SKM-1 treated with dmso at 0.1 percent for 144 hours (cell line): ENCODE data around the gene PPP1R3F.

Experiments
- DNase-seq: peaks from one replicate; lab custom pipeline; 2025; ENCODE audit not compliant: unreplicated experiment; lab: John Stamatoyannopoulos, UW

The PPP1R3F gene, protein sequence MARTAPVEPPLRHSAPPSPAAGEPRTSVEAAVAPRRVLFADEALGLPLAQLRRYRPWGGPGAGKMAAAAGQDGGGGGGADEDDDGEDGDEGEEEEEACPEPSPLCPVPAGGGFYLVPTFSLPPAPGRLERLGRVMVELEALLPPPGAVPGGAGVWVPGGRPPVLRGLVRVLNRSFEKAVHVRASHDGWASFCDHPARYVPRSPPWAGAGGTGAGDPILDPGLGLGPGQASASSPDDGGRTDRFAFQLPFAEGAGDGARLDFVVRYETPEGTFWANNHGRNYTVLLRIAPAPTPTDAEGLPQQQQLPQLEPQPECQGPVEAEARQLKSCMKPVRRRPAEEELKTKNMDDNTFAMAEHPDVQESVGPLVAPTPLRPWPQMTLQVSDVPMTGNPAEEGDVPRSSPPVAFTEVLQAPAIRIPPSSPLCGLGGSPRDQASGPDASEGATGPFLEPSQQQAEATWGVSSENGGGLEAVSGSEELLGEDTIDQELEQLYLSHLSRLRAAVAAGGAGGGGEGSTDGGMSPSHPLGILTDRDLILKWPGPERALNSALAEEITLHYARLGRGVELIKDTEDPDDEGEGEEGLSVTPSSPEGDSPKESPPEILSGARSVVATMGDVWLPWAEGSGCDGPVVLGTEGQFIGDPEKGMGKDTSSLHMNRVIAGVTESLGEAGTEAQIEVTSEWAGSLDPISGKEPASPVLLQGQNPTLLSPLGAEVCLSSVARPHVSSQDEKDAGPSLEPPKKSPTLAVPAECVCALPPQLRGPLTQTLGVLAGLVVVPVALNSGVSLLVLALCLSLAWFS

DNA sequence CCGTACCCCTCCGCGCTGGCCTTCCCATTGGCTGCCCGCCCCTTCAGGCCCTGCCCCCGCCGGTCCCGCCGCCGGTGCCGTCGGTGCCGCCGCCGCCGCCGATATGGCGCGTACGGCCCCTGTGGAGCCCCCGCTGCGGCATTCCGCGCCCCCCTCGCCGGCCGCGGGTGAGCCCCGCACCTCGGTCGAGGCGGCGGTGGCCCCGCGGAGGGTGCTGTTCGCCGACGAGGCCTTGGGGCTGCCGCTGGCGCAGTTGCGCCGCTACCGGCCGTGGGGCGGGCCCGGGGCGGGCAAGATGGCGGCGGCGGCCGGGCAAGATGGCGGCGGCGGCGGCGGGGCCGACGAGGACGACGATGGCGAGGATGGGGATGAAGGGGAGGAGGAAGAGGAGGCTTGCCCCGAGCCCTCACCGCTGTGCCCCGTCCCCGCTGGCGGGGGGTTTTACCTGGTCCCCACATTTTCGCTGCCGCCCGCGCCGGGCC, at the start of gene PPP1R3F:
TSS of gene PPP1R3F (plus strand) at position 27 of the 482 bp plus-strand sequence. CDS start at position 104, 77 bp downstream.
- DNase-seq = no peak

DNA sequence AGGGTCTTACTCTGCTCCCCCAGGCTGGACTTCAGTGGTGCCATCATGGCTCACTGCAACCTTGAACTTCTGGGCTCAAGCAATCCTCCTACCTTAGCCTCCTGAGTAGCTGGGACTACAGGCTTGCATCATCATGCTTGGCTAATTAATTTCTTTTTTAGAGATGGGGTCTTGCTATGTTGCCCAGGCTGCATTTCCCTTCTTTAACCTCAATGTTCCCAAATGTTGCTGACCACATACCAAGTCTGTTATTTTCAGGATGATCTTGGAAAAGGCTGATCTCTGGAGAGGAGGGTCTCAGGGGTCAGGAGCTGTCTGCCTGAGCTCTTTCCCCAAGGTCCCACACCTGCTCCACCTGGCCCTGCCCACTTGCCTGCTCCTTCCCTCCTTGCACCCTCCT, 49.5 kb upstream of the PPP1R3F start:
- no peak for DNase-seq

DNA sequence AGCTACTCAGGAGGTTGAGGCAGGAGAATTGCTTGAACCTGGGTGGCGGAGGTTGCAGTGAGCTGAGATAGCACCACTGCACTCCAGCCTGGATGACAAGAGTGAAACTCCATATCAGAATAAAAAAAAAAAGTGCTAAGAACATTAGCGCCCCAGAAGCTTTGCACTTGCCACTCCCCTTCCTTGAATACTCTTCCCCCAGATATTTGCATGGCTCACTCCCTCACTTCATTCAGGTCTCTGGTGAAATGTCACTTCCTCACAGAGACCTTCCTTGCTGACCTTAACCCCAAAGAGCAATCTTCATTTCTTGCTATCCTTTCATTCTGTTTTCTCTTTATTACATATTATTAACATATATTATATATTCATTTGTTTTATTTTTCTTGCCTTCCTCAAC, 47.7 kb upstream of the PPP1R3F start:
- no peak for DNase-seq

DNA sequence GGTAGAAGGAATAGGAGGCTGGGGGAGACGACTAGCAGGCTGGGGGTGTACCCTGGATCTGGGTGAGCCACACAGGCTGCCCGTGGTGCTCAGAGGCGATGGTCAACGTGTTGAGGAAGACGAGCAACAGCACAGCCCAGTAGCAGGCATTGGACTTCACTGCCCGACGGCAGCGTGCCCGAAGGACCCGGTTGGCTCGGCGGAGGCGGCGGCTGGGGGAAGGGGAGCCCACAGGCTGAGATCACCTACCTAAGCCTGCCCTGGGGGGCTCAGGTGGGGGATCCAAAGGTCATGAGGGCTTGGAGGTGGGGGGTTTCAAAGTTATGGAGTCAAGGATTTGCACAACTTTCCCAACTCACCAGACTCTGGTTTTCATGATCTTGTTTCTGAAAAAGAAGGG, 43.7 kb upstream of the PPP1R3F start:
- no peak for DNase-seq

DNA sequence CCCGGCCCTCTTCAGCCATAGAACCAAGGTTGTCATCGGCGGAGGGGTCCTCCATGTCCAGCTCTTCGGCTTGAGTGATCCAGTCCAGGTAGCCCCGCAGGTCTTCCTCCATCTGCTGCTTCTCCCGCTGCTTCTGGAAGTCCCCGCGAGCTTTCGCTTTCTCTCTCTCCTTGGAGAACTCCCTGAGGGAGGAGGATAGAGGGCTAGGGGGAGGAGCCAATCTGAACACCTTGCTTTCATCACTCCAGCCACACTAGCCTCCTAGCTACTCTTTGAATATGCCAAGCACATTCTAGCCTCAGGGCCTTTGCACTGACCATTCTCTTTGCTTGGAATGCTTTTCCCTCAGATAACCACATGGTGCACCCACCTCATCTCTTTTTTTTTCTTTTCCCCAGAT, 42.6 kb upstream of the PPP1R3F start:
- no peak for DNase-seq

DNA sequence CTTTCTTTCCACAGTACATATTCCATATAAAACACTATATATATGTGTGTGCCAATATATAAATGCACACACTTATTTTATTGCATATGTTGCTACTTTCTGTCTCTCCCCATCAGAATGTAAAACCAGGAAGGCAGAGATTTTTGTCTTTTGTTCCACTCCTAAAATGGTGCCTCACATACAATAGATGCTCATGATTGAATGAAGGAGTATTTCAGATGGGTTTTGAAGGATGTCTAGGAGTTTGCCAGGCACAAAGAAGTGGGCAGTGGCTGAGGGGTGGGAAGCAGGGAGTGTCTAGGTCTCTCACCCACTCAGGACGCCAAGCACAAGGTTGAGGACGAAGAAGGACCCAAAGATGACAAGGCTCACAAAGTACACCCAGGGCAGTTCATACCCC, 41.9 kb upstream of the PPP1R3F start:
- no peak for DNase-seq

DNA sequence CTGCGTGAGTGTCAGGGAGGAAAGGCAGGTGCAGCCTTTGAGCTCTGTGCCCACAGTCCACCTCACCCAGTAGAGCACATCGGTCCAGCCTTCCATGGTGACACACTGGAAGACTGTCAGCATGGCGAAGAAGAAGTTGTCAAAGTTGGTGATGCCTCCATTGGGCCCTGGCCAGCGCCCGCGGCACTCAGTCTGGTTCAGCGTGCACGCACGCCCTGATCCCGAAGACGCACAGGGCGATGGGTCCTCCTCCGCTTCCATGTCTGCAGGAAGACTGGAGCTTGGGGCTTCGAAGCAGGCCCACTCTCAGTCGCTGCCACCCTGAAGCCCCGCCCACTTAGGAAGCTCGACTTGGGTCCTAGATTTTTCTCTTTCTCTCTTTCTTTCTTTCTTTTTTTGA, 41.4 kb upstream of the PPP1R3F start:
- no peak for DNase-seq

DNA sequence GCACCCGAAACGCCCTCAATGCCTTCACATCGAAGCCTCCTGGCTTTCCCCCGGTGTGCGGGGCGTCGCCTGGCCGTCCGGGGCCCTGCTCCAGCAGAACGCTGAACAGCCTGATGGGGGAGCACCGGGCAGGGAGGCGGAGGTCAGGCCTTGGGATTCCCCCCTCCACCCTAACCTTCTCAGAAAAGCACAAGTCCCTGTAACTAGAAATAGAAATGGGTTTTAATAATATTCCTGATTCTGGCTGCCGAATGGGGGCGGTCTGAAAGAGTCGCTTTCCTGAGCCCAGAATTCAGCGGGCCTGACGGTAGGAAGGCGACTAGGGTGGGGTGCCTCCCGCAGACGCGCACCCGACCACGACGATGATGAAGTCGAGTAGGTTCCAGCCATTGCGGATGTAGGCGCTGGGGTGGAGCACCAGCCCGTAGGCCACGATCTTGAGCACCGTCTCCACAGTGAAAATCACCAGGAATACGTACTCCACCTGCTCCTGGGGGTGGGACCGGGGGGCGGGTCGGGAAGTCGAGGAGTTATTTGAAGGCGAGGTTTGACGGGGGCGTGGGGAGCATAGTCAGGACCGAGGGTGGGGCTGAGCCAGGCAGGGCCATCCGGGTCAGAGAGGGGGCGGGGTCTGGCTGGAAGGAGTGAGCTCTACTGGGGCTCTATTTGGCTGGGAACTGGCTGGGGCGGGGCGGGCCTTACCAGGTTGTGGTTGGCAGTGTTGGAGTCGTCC, 38.9 kb upstream of the PPP1R3F start:
- no peak for DNase-seq

DNA sequence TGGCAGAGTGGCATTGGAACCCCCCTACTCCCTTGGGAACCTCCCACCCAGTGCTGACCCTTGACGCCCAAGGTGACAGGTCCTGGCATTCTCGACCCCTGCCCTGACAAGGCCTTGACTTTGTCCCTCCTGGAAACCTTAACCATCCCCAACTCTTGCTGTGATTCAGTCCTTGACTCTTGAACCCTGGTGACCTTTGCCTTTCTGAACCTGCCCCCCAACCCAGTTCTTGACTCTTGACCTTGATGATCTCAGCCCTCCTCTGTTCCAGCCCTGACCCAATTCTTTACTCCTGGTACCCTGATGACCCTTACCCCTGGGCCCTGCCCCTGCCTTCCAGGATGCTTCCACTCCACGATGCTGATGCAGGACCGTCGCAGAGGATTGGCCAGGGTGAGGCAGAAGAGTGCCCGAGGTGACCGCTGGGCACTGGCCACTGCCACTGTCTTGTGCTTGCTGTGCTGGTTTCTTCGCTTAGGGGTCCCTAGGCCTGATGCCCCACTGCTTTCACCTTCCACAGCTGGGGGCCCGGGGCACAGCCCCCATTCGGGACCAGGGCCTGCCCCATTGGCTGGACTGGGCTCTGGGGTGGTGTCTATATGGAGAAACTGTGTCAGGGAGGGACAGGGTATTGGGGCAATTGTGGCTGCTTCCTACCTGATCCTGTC, 38.1 kb upstream of the PPP1R3F start:
- no peak for DNase-seq

DNA sequence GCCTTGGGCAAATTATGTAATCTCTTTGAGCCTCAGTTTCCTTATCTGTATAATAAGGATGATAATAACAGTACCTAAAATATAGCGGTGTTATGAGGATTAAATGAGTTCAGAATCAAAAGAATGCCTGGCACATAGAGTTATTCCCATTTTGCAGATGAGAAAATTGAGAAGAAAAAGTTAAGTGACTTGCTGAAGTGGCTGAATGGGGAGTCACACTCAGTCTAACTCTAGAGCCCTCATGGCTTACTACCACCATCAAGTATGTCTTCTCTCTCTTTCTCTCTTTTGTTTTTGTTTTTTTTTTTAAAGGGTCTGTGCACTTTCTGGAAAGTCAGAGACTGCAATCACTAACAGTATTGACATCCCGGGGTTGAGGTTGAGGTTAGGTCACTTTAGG, 37.1 kb upstream of the PPP1R3F start:
- no peak for DNase-seq

DNA sequence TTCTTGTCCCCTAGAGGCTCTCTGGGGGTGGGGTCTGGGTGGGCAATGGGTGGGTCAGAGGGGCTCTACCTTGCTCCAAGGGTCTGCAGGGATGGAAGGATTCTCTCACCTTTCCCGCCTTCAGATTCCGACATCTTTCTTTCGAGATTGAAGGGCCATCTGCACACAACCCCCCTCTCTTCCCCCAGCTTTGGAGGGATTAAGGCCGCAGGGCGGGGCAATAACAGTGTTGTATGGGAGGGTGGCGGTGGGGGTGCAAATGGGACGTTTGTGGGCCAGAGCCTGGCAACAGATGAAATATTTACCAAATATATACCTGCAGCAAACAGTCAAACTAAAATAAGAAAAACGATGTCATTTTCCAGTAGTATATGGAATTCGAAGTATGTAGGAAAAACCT, 36.4 kb upstream of the PPP1R3F start, which contains the start of gene CACNA1F:
TSS of gene CACNA1F (minus strand) at position 165 of the 400 bp plus-strand sequence. CDS start at position 134, 31 bp downstream.
- no peak for DNase-seq

DNA sequence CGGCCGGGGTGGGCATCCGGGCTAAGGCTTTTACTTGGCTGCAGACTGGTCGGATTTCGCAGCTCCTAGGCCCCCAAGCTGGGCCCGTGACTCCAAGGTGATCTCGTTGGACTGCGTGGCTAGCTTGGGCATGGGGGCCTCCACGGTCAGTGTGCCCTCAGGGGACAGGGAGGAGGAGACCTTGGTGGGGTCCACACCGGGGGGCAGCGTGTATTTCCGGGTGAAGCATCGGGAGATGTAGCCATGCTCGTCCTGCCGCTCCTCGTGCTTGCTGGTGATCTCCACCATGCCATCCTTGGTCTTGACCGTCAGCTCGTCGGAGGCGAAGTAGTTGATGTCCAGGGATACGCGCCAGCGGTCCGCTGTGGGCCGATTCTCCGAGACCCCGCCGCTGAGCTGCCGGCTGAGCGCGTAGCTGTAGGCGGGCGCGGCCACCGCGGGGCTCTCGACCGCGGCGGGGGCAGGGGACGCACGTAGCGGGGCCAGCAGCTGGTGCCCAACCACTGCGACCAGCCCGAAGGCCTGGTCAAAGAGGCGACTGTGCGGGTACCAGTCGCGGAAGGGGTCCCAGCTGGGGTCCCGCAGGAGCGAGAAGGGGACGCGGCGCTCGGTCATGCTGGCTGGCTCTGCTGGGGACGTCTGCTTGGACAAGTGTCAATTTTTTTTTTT, 35.6 kb upstream of the PPP1R3F start:
- DNase-seq = no peak

DNA sequence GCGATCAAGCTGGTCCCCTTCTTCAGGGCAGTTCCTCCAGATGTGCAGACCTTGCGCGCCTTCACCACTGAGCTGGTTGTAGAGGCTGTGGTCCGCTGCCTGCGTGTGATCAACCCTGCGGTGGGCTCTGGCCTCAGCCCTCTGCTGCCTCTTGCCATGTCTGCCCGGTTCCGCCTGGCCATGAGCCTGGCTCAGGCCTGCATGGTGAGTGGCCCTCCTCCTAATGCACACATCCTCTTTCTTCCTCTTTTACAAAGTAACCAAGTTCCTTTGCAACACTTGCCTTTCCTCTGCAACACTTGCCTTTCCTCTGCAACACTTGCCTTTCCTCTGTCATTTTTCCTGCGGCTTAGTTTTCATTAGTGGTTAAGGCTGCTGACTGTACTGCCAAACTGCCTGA, 32.5 kb upstream of the PPP1R3F start:
- peak; percentile 84 for DNase-seq

DNA sequence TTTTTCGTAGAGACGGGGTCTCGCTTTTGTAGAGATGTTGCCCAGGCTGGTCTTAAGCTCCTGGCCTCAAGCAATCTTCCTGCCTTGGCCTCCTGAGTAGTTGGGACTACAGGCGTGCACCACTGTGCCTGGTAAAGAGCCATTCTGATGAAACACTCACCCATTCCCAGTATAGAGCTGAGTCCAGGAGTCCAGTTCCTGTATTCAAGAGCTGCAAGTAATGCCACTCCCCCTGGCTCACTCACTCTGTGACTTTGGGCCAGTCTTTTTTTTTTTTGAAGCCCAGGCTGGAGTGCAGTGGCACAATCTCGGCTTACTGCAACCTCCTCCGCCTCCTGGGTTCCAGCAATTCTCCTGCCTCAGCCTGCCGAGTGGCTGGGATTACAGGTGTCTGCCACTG, 30.9 kb upstream of the PPP1R3F start:
- no peak for DNase-seq

DNA sequence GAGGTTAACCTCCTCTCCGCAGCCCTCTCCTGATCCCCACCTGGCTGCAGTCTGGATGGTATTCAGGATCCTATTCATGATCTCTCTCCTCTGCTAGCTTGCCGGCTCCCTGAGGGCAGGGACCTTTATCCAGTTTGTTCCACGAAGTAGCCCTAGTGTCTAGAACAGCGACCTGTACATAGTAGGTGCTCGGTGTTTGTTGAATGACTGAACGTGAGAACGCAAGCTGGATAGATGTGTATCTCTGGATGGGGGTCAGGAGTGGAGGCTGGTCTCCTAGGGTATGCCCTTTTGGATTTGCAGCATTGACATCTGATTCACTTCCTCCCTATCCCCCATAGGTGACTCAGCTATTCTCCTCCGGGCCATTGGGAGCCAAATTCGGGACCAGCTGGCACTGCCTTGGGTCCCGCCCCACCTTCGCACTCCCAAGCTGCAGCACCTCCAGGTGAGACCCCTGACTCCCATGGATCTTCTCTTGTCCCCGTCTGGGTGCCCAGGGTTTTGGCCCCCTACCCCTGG, 27.0 kb upstream of the PPP1R3F start:
- no peak for DNase-seq

DNA sequence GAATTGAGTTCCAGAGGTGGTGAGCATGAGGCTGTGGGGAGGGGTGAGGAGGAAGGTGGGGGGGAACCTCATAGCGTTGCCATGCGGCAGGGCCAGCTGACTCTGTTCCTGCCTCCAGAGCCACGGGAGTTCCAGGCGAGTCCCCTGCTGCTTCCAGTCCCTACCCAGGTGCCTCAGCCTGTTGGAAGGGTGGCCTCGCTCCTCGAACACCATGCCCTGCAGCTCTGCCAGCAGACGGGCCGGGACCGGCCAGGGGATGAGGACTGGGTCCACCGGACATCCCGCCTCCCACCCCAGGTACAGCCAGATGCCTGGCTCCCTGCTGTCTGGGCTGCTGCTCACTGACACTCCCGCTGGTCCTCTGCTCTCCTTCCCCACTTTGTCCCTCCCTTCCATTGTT, 26.4 kb upstream of the PPP1R3F start:
- DNase-seq = no peak

DNA sequence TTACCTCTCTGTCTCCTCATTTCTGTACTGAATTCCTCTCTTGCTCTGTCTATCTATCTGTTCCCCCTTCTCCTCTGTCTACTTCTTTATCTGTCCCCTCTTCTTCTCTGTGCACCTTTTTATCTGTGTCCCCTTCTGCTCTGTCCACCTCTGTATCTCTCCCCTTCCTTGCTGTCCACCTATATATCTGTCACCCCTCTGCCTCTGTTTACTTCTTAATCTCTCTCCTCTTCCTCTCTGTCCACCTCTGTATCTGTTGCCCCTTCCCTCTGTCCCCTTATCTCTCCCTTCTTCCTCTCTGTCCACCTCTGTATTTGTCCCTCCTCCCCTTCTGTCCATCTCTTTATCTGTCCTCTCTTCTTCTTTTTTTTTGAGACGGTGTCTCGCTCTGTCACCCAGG, 25.4 kb upstream of the PPP1R3F start:
- no peak for DNase-seq

DNA sequence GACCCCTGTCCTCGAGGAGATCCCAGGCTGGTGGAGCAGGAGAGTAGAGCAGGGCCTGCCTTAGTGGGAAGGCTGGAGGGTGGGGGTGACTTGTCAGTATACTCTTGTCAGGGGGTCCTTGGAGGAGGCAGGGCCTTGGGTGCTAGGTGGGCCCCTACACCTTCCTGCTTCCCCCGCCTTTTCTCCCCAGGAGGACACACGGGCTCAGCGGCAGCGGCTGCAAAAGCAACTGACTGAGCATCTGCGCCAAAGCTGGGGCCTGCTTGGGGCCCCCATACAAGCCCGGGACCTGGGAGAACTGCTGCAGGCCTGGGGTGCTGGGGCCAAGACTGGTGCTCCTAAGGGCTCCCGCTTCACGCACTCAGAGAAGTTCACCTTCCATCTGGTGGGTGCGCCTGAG, 23.1 kb upstream of the PPP1R3F start:
- no peak for DNase-seq

DNA sequence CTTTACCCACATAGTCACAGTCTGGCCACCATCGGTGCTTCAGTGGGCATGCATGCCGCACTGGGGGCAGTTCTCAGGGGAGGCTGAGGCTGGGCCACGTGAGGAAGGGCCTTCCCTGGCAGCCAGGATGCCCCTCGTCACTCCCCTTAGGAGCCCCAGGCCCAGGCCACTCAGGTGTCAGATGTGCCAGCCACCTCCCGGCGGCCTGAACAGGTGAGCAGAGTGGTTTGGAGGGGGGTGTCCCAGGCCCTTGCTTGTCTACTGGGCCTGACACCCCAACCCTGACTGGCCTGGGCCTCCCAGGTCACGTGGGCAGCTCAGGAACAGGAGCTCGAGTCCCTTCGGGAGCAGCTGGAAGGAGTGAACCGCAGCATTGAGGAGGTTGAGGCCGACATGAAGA, 22.2 kb upstream of the PPP1R3F start:
- DNase-seq = no peak
